ENCODE measurements around the gene SDK1. TPM values are rescaled to one million over a fixed set of nuclear protein-coding genes. Genes with fewer than 3 reads are reported as not detected.

Gene SDK1
- total and polyA plus RNA-seq, 2 of the 8 experiments (the other 6 are each of a cell fraction or from before 2014, with no cell fraction given): 3.3 to 7.2 TPM

DNA sequence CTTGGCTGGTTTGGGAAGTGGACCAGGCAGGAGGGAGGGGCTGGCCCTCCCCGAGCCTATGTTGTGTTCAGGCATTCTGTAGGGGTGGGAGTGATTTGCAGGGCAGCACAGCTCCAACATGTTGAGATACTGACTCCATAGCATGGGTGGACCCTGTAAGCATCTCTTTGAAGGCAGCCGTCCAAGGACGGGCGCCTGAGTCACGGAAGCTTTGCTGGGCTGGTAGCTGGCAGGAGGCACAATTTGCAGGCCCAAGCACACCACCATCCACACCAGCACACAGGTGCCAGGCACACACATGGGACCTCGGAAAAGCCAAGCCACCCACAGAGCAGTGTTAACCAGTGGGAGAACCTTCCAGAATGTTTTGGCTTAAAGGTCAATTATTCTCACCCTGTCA is 875.9 kb downstream of the SDK1 start:
- H3K18ac ChIP-seq (ENCODE audit: extremely low read depth, low read length): no peak overlapping the region
- H4K5ac ChIP-seq (ENCODE audit: insufficient read length, low read depth, low read length): no peak overlapping the region
- H4K20me1 ChIP-seq (replicated peaks in 1 of 2; ENCODE audit: control insufficient read depth in 1 of 2, insufficient read depth in 2 of 2, low read length in 2 of 2): no peaks in the 10 kb centered on the region
- H3K36me3 ChIP-seq (ENCODE audit: control insufficient read depth in 2 of 4, insufficient read depth in 4 of 4, low read length in 3 of 4): no peaks in the 10 kb centered on the region
- H3K23me2 ChIP-seq (ENCODE audit: low read depth, low read length): no peaks in the 10 kb centered on the region
- no peaks in the 10 kb centered on the region for H3K79me1 ChIP-seq (ENCODE audit: low read depth, low read length)
- H2BK20ac ChIP-seq (ENCODE audit: low read length): no peak overlapping the region
- ChIA-PET POLR2A (ENCODE audit: partially characterized antibody) (no interaction called here), CTCF (ENCODE audit: partially characterized antibody) (interaction anchor here (0.8 to 1.4 kb wide), 2 partner anchors 9 to 14 kb away, joined by 3 to 5 read pairs; no protein-coding TSS in a partner anchor)
- no peak overlapping the region for H2AK5ac ChIP-seq (ENCODE audit: low read depth, low read length)
- H3K9me3 ChIP-seq (ENCODE audit: insufficient read depth in 2 of 2, low read depth in 1 of 2, low read length in 1 of 2): peaks cover 9 to 14% of the 10 kb centered on the region in 2 experiments; a peak in 3 of 4 replicates
- no peak overlapping the region for H3K9ac ChIP-seq (replicated peaks in 1 of 4; ENCODE audit: extremely low read depth in 1 of 4, low read depth in 3 of 4, low read length in 3 of 4)
- no peak for FAIRE-seq
- no peaks in the 10 kb centered on the region for H3K79me2 ChIP-seq (ENCODE audit: control insufficient read depth in 1 of 2, insufficient read depth in 2 of 2, low read length in 2 of 2)
- H3K27ac ChIP-seq (ENCODE audit: low read depth, low read length): no peak overlapping the region
- no peak overlapping the region for H3K4me2 ChIP-seq (ENCODE audit: insufficient read depth in 1 of 2, low read depth in 2 of 2, low read length in 2 of 2)
- no peak overlapping the region for H3K56ac ChIP-seq (replicated peaks; ENCODE audit: insufficient read length, low read depth, low read length)
- H3K4me1 ChIP-seq (replicated peaks in 1 of 4; ENCODE audit: control insufficient read depth in 3 of 4, insufficient read depth in 4 of 4, low read length in 3 of 4): no peaks in the 10 kb centered on the region
- TF ChIP-seq RNF2 (IDR thresholded peaks at IDR 0.05; ENCODE audit: borderline replicate concordance, low read depth, low read length, missing control alignments, poor library complexity, severe bottlenecking) (no peak), FOSL1 (IDR thresholded peaks at IDR 0.05; ENCODE audit: insufficient read depth, low read depth, low read length) (no peak), RAD21 (IDR thresholded peaks at IDR 0.05 in 1 of 2, conservative IDR thresholded peaks at IDR 0.05 in 1 of 2; ENCODE audit: low read depth in 2 of 2, low read length in 2 of 2) (no peak), EGR1 (IDR thresholded peaks at IDR 0.05; ENCODE audit: borderline replicate concordance, low read depth, low read length) (no peak)
- H3K14ac ChIP-seq (ENCODE audit: insufficient read length): no peak overlapping the region
- no peak overlapping the region for H2BK12ac ChIP-seq (ENCODE audit: low read depth, low read length)
- WGBS, 2 experiments (ENCODE audit: extremely low coverage in 1 of 2, insufficient coverage in 1 of 2, insufficient read length in 1 of 2, insufficient replicate concordance in 2 of 2, low coverage in 1 of 2, low lambda C conversion rate in 2 of 2, missing lambda C conversion rate in 1 of 2): 94% methylated on average over 6 of the region's 6 CpGs; no CpG with 5 or more reads in 1 of the 2 experiments
- H4K8ac ChIP-seq (ENCODE audit: extremely low read depth, insufficient read depth, low read length): no peak overlapping the region
- H3K27me3 ChIP-seq (replicated peaks in 1 of 4; ENCODE audit: control insufficient read depth in 3 of 4, extremely low read depth in 1 of 4, insufficient read depth in 3 of 4, low read length in 3 of 4): no peaks in the 10 kb centered on the region
- H3K4ac ChIP-seq (replicated peaks; ENCODE audit: insufficient read length, low read depth, low read length): no peak overlapping the region
- no peak for DNase-seq (ENCODE audit: low read depth in 1 of 2, low spot score in 2 of 2)
- H3K23ac ChIP-seq (ENCODE audit: insufficient read length): no peak overlapping the region
- no peak overlapping the region for H2AFZ ChIP-seq (ENCODE audit: low read length)
- H4K91ac ChIP-seq (replicated peaks; ENCODE audit: insufficient read length, low read length): no peak overlapping the region
- H3K4me3 ChIP-seq (ENCODE audit: extremely low read depth in 1 of 4, insufficient read depth in 2 of 4, low read depth in 3 of 4, low read length in 4 of 4): no peak overlapping the region
- no peak overlapping the region for H2BK15ac ChIP-seq (ENCODE audit: low read length)
- no peak overlapping the region for H2BK120ac ChIP-seq (replicated peaks; ENCODE audit: low read depth, low read length)
- no peak overlapping the region for H2BK5ac ChIP-seq (ENCODE audit: low read depth, low read length)
